ENCODE data around the gene TLX1.

TLX1 gene

DNA sequence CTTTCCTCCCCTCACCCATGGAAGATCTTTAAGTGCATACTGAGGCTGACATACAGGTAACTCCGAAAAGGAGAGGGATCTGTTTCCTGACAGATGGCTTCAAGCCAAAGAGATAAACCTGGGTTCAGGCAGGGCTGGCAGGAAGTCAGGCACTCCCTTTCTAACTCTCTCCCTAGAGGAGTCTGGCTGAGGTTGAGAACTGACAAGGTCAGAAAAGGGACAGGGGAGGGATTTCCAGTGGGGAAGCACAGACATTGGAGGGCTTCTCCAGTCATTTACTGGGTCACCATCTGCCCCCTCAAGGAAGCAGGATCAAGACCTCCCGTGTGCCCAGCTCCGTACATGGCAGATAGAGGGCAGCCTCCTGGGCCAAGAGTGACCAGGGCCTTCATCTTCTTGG is 31.6 kb downstream of the TLX1 start:
- Histone ChIP-seq H3K27me3 (replicated peaks; ENCODE audit: control insufficient read depth, insufficient read depth, low read length) (peaks cover 2% of the 10 kb centered on the region), H3K36me3 (ENCODE audit: control insufficient read depth, insufficient read depth, low read length) (no peaks in the 10 kb centered on the region), H3K4me3 (replicated peaks; ENCODE audit: low read depth, low read length) (no peak overlapping the region)
- TF ChIP-seq, protein P1, sequence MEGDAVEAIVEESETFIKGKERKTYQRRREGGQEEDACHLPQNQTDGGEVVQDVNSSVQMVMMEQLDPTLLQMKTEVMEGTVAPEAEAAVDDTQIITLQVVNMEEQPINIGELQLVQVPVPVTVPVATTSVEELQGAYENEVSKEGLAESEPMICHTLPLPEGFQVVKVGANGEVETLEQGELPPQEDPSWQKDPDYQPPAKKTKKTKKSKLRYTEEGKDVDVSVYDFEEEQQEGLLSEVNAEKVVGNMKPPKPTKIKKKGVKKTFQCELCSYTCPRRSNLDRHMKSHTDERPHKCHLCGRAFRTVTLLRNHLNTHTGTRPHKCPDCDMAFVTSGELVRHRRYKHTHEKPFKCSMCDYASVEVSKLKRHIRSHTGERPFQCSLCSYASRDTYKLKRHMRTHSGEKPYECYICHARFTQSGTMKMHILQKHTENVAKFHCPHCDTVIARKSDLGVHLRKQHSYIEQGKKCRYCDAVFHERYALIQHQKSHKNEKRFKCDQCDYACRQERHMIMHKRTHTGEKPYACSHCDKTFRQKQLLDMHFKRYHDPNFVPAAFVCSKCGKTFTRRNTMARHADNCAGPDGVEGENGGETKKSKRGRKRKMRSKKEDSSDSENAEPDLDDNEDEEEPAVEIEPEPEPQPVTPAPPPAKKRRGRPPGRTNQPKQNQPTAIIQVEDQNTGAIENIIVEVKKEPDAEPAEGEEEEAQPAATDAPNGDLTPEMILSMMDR (IDR thresholded peaks at IDR 0.05; ENCODE audit: insufficient read depth, low read length, poor library complexity, severe bottlenecking) = no peak
- no peak for DNase-seq (ENCODE audit: extremely low read depth, insufficient read length)

DNA sequence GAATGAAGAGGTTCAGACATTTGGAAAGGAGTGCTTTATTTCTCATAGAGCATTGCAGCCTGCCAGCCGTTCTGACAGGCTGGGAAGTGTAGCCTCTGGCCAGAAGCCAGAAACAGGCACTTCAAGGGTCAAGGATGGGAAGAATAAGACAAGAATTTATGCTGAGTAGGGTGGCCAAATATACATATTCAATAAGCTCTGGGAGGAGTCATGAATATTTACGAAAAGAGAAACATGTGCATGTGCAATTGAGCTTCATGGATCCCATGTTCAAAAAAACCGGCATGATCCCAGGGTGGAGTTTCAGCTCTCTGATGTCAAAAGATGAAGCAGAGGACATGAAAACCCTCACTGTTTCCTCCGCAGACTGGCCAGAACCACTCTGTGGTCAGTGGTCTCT is 32.9 kb downstream of the TLX1 start:
- peaks cover 2% of the 10 kb centered on the region for H3K27me3 ChIP-seq (replicated peaks; ENCODE audit: control insufficient read depth, insufficient read depth, low read length)
- DNase-seq (ENCODE audit: extremely low read depth, insufficient read length) = no peak
- H3K4me3 ChIP-seq (replicated peaks; ENCODE audit: low read depth, low read length) = no peak overlapping the region
- TF ChIP-seq, protein P1 (IDR thresholded peaks at IDR 0.05; ENCODE audit: insufficient read depth, low read length, poor library complexity, severe bottlenecking) = no peak
- H3K36me3 ChIP-seq (ENCODE audit: control insufficient read depth, insufficient read depth, low read length) = no peaks in the 10 kb centered on the region

GRCh38 chr10:101165736-101166135 is 34.6 kb downstream of the TLX1 start:
- TF ChIP-seq, protein P1 (IDR thresholded peaks at IDR 0.05; ENCODE audit: insufficient read depth, low read length, poor library complexity, severe bottlenecking) = no peak
- H3K4me3 ChIP-seq (replicated peaks; ENCODE audit: low read depth, low read length) = no peak overlapping the region
- H3K36me3 ChIP-seq (ENCODE audit: control insufficient read depth, insufficient read depth, low read length) = no peaks in the 10 kb centered on the region
- no peak for DNase-seq (ENCODE audit: extremely low read depth, insufficient read length)
- H3K27me3 ChIP-seq (replicated peaks; ENCODE audit: control insufficient read depth, insufficient read depth, low read length) = peaks cover 2% of the 10 kb centered on the region

DNA sequence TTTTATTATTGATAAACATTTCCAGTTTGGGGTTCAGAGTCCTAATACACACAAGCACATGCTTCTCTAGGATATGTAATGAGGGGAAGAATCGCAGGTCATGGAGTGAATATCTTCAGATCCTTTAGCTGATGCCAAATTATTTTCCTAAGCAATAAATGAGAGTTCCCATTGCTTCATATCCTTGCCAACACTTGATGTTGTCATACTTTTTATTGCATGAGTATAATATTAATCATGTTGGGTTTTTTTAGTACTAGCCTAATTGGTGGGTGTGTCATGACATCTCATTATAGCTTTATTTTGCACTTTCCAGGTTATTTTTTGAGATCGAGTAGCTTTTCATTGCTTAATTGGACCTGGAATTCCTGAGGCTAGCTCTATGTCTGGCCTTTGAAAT is 35.3 kb downstream of the TLX1 start:
- H3K27me3 ChIP-seq (replicated peaks; ENCODE audit: control insufficient read depth, insufficient read depth, low read length) = peaks cover 2% of the 10 kb centered on the region; the same call in 1 of the 2 replicates
- TF ChIP-seq, protein P1 (IDR thresholded peaks at IDR 0.05; ENCODE audit: insufficient read depth, low read length, poor library complexity, severe bottlenecking) = no peak
- no peak for DNase-seq (ENCODE audit: extremely low read depth, insufficient read length)
- H3K4me3 ChIP-seq (replicated peaks; ENCODE audit: low read depth, low read length) = no peak overlapping the region
- H3K36me3 ChIP-seq (ENCODE audit: control insufficient read depth, insufficient read depth, low read length) = no peaks in the 10 kb centered on the region

DNA sequence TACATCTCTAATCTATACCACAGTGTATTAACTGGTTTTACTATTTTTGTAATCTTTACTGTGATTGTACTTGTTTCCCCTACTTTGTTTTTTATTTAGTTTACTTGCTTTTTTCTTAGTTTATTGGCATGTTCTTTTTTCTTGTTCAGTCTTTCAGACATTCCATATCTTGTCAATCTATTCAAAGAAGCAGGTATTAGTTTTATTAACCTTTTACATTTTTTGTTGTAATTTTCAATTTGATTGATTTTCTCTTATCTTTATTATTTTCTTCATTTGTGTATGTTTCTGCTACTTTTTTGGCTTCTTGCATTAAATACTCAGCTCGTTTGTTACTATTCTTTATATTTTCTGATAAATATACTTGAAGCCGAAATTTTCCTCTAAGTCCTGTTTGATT is 41.6 kb downstream of the TLX1 start:
- no peak overlapping the region for H3K4me3 ChIP-seq (replicated peaks; ENCODE audit: low read depth, low read length)
- H3K27me3 ChIP-seq (replicated peaks; ENCODE audit: control insufficient read depth, insufficient read depth, low read length) = no peaks in the 10 kb centered on the region
- no peaks in the 10 kb centered on the region for H3K36me3 ChIP-seq (ENCODE audit: control insufficient read depth, insufficient read depth, low read length)
- TF ChIP-seq, protein P1 (IDR thresholded peaks at IDR 0.05; ENCODE audit: insufficient read depth, low read length, poor library complexity, severe bottlenecking) = no peak
- no peak for DNase-seq (ENCODE audit: extremely low read depth, insufficient read length)

GRCh38 chr10:101174319-101174718 is 43.2 kb downstream of the TLX1 start:
- TF ChIP-seq, protein P1 (IDR thresholded peaks at IDR 0.05; ENCODE audit: insufficient read depth, low read length, poor library complexity, severe bottlenecking) = no peak
- Histone ChIP-seq H3K36me3 (ENCODE audit: control insufficient read depth, insufficient read depth, low read length) (no peaks in the 10 kb centered on the region), H3K27me3 (replicated peaks; ENCODE audit: control insufficient read depth, insufficient read depth, low read length) (no peaks in the 10 kb centered on the region), H3K4me3 (replicated peaks; ENCODE audit: low read depth, low read length) (no peak overlapping the region)
- no peak for DNase-seq (ENCODE audit: extremely low read depth, insufficient read length)

Data from GM06990 (cell line).